OCI-LY1 (cell line): ENCODE measurements around the gene COX19.

Experiments
- H2AFZ ChIP-seq: fragments of 200-600 bp; sonication (generic), shearing (Covaris generic); 2 replicates; pipeline ENCODE4 v1.6.0; 2014; ENCODE audit warnings: antibody characterized with exemption, mild to moderate bottlenecking, low read length
- H3F3A ChIP-seq: fragments of 200-600 bp; sonication (generic), shearing (Covaris generic); 2 replicates; pipeline ENCODE4 v1.6.0; 2014; ENCODE audit warnings: mild to moderate bottlenecking, antibody characterized with exemption, low read length, moderate library complexity; ENCODE audit not compliant: insufficient read depth
- H3K27ac ChIP-seq: fragments of 200-600 bp; sonication (generic); 2 replicates; pipeline ENCODE4 v1.5.1; 2014; ENCODE audit warnings: low read length, mixed run types, mild to moderate bottlenecking, low read depth; ENCODE audit not compliant: poor library complexity, severe bottlenecking
- H3K27me3 ChIP-seq: fragments of 200-600 bp; sonication (generic); 2 replicates; pipeline ENCODE4 v1.6.0; 2014; ENCODE audit warnings: antibody characterized with exemption, mild to moderate bottlenecking, low read length, moderate library complexity; ENCODE audit not compliant: insufficient read depth
- H3K36me3 ChIP-seq: fragments of 200-600 bp; sonication (generic); 2 replicates; pipeline ENCODE4 v1.6.1; 2014; ENCODE audit warnings: mild to moderate bottlenecking, antibody characterized with exemption, low read length, moderate library complexity, mixed read lengths; ENCODE audit not compliant: insufficient read depth
- H3K4me1 ChIP-seq: fragments of 200-600 bp; sonication (generic); 2 replicates; pipeline ENCODE4 v1.5.1; 2014; ENCODE audit warnings: mild to moderate bottlenecking, low read length, moderate library complexity; ENCODE audit not compliant: insufficient read depth, severe bottlenecking
- H3K4me2 ChIP-seq: fragments of 200-600 bp; sonication (generic), shearing (Covaris generic); 2 replicates; pipeline ENCODE4 v1.6.1; 2014; ENCODE audit warnings: low read length
- H3K4me3 ChIP-seq: fragments of 200-600 bp; sonication (generic); 2 replicates; pipeline ENCODE4 v1.5.1; 2014; ENCODE audit warnings: low read length, low read depth, mild to moderate bottlenecking, mixed read lengths; ENCODE audit not compliant: poor library complexity, severe bottlenecking
- H3K79me2 ChIP-seq: fragments of 200-600 bp; shearing (Covaris generic); 2 replicates; pipeline ENCODE4 v1.6.1; 2016; ENCODE audit warnings: mixed run types, low read length, mixed read lengths; ENCODE audit not compliant: insufficient read depth
- H3K9ac ChIP-seq: fragments of 200-600 bp; sonication (generic), shearing (Covaris generic); 2 replicates; pipeline ENCODE4 v1.6.1; 2014; ENCODE audit warnings: mild to moderate bottlenecking, low read length, mixed read lengths
- H3K9me2 ChIP-seq: fragments of 200-600 bp; sonication (generic), shearing (Covaris generic); 2 replicates; pipeline ENCODE4 v1.6.1; 2014; ENCODE audit warnings: low read depth, mild to moderate bottlenecking, low read length, mixed read lengths
- H3K9me3 ChIP-seq: fragments of 200-600 bp; shearing (Covaris generic); 2 replicates; pipeline ENCODE4 v1.6.1; 2014; ENCODE audit warnings: low read length, mixed read lengths
- H4K20me1 ChIP-seq: fragments of 200-600 bp; sonication (generic), shearing (Covaris generic); 2 replicates; pipeline ENCODE4 v1.6.0; 2016; ENCODE audit warnings: mild to moderate bottlenecking, low read length; ENCODE audit not compliant: insufficient read depth
- CTCF ChIP-seq: fragments of 200-600 bp; sonication (generic), shearing (Covaris generic); IDR thresholded peaks from 2 replicates; pipeline ENCODE4 v1.5.1; 2017; ENCODE audit warnings: mild to moderate bottlenecking, antibody characterized with exemption, low read length, moderate library complexity, mixed read lengths
- EZH2 ChIP-seq: fragments of 200-600 bp; sonication (generic), shearing (Covaris generic); IDR thresholded peaks from 2 replicates; pipeline ENCODE4 v1.8.0; 2017; ENCODE audit warnings: borderline replicate concordance, mixed run types, mild to moderate bottlenecking, antibody characterized with exemption, low read length, moderate library complexity, mixed read lengths

Gene COX19

GRCh38 chr7:919114-919442, 56.3 kb downstream of the COX19 start:
- no peak overlapping the region for H3K4me2 ChIP-seq
- no peak overlapping the region for H3K27ac ChIP-seq
- no peaks in the 10 kb centered on the region for H3K79me2 ChIP-seq
- H3K9ac ChIP-seq: no peak overlapping the region
- TF ChIP-seq EZH2: no peak
- no peak for TF ChIP-seq CTCF
- peaks cover 16% of the 10 kb centered on the region; the same call in 1 of the 2 replicates for H3K27me3 ChIP-seq
- H3F3A ChIP-seq: no peaks in the 10 kb centered on the region
- H3K36me3 ChIP-seq: no peaks in the 10 kb centered on the region
- no peak overlapping the region for H3K4me3 ChIP-seq
- H4K20me1 ChIP-seq: no peaks in the 10 kb centered on the region
- peaks cover 11% of the 10 kb centered on the region for H3K4me1 ChIP-seq
- no peaks in the 10 kb centered on the region for H3K9me2 ChIP-seq
- no peaks in the 10 kb centered on the region for H3K9me3 ChIP-seq
- H2AFZ ChIP-seq: no peak overlapping the region

- TF ChIP-seq EZH2 (no peak), CTCF (no peak)
- H3F3A ChIP-seq: no peaks in the 10 kb centered on the region
- H4K20me1 ChIP-seq: no peaks in the 10 kb centered on the region
- no peaks in the 10 kb centered on the region for H3K79me2 ChIP-seq
- peaks cover 8% of the 10 kb centered on the region for H3K4me1 ChIP-seq
- H2AFZ ChIP-seq: no peak overlapping the region
- no peaks in the 10 kb centered on the region for H3K9me2 ChIP-seq
- H3K9me3 ChIP-seq: no peaks in the 10 kb centered on the region
- H3K27ac ChIP-seq: no peak overlapping the region
- no peaks in the 10 kb centered on the region for H3K36me3 ChIP-seq
- H3K4me3 ChIP-seq: no peak overlapping the region
- H3K4me2 ChIP-seq: no peak overlapping the region
- H3K27me3 ChIP-seq: peaks cover 16% of the 10 kb centered on the region; the same call in 1 of the 2 replicates
- H3K9ac ChIP-seq: no peak overlapping the region
These were observed 56.8 kb downstream of the COX19 start for GRCh38 chr7:918441-919113.

GRCh38 chr7:918118-918425, 57.3 kb downstream of the COX19 start:
- H3K4me1 ChIP-seq: peaks cover 3% of the 10 kb centered on the region
- no peak overlapping the region for H3K4me2 ChIP-seq
- H3K27ac ChIP-seq: no peak overlapping the region
- H3K36me3 ChIP-seq: no peaks in the 10 kb centered on the region
- H3F3A ChIP-seq: no peaks in the 10 kb centered on the region
- H3K9me3 ChIP-seq: no peaks in the 10 kb centered on the region
- H3K27me3 ChIP-seq: peaks cover 16% of the 10 kb centered on the region; the same call in 1 of the 2 replicates
- H2AFZ ChIP-seq: no peak overlapping the region
- H3K9me2 ChIP-seq: no peaks in the 10 kb centered on the region
- no peak for TF ChIP-seq CTCF
- TF ChIP-seq EZH2: no peak
- no peak overlapping the region for H3K4me3 ChIP-seq
- H3K9ac ChIP-seq: no peak overlapping the region
- no peaks in the 10 kb centered on the region for H3K79me2 ChIP-seq
- H4K20me1 ChIP-seq: no peaks in the 10 kb centered on the region
